ENCODE results near the gene MPC2.

DNA sequence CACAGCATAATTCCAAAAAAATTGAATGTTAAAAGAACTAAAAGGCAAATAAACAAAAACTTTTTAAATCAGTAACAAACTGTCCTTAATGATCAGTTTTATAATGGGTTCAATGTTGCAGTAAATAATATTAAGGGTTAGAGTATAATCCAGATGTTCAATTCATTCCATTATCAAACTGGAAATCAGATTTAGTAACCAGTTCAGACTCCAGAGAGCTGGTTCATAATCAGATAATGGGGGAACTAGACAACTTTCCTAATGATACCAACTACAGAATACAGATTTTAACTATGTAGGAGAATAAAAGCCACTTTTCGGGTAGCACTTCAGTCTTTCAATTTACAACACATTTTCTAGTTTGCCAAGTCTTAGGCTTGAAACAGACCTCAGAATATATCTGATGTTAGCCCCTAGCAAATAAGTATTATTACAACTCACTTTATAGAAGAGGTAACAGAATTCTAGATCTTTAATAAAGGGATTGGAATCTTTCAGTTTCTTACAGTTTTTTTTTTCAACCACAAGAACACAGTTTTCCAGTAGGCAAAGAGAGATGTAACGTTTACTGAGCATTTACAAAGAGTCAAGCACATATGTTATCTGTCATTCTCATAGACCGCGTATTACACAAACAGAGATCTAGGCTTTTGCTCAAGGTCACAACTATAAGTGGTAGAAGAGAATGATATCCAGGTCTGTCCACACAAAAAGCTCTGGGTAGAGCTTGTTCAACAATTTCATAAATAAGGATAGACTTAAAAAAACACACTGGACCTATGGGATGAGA lies 2.3 kb downstream of the MPC2 start:
- TF ChIP-seq, protein P1, sequence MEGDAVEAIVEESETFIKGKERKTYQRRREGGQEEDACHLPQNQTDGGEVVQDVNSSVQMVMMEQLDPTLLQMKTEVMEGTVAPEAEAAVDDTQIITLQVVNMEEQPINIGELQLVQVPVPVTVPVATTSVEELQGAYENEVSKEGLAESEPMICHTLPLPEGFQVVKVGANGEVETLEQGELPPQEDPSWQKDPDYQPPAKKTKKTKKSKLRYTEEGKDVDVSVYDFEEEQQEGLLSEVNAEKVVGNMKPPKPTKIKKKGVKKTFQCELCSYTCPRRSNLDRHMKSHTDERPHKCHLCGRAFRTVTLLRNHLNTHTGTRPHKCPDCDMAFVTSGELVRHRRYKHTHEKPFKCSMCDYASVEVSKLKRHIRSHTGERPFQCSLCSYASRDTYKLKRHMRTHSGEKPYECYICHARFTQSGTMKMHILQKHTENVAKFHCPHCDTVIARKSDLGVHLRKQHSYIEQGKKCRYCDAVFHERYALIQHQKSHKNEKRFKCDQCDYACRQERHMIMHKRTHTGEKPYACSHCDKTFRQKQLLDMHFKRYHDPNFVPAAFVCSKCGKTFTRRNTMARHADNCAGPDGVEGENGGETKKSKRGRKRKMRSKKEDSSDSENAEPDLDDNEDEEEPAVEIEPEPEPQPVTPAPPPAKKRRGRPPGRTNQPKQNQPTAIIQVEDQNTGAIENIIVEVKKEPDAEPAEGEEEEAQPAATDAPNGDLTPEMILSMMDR (conservative IDR thresholded peaks at IDR 0.05), result no peak
- TF ChIP-seq ZFX (IDR thresholded peaks at IDR 0.05), result no peak

Measured in C4-2B (cell line).